HepG2 (cell line): ENCODE data around the gene CHKA. TPM values are rescaled to one million over a fixed set of nuclear protein-coding genes. Genes with fewer than 3 reads are reported as not detected.

Experiments used
- AHR ChIP-seq: IDR thresholded peaks from 2 replicates; pipeline ENCODE4 v1.6.1; 2018; ENCODE audit warnings: missing genetic modification reagents, missing compliant biosample characterization
- BCL6 ChIP-seq: IDR thresholded peaks from 2 replicates; pipeline ENCODE4 v1.6.1; 2016; ENCODE audit warnings: missing genetic modification reagents, missing compliant biosample characterization
- HNRNPH1 ChIP-seq: fragments of 200-400 bp; formaldehyde crosslinking; optimal IDR thresholded peaks from 2 replicates; pipeline ENCODE3; 2017; ENCODE audit warnings: mild to moderate bottlenecking, low read depth, low read length
- KDM1A ChIP-seq: IDR thresholded peaks from 2 replicates; pipeline ENCODE4 v1.6.1; 2016; ENCODE audit warnings: missing compliant biosample characterization
- MEIS1 ChIP-seq: sonication (generic); formaldehyde crosslinking; IDR thresholded peaks from 2 replicates; pipeline ENCODE4 v1.9.0; 2021; ENCODE audit warnings: mild to moderate bottlenecking, missing genetic modification reagents, moderate library complexity, borderline replicate concordance
- TSC22D2 ChIP-seq: sonication (generic); formaldehyde crosslinking; IDR thresholded peaks from 2 replicates; pipeline ENCODE4 v1.5.1; 2020; ENCODE audit warnings: missing genetic modification reagents, mild to moderate bottlenecking, borderline replicate concordance
- ZNF30 ChIP-seq: sonication (generic); formaldehyde crosslinking; IDR thresholded peaks from 2 replicates; pipeline ENCODE4 v1.5.0; 2020; ENCODE audit warnings: mild to moderate bottlenecking, missing genetic modification reagents
- ZNF468 ChIP-seq: sonication (generic); formaldehyde crosslinking; IDR thresholded peaks from 2 replicates; pipeline ENCODE4 v1.8.0; 2022; ENCODE audit warnings: mild to moderate bottlenecking, moderate library complexity, missing genetic modification reagents
- ZNF496 ChIP-seq: sonication (generic); formaldehyde crosslinking; IDR thresholded peaks from 2 replicates; pipeline ENCODE4 v1.8.1; 2023; ENCODE audit warnings: mild to moderate bottlenecking, moderate library complexity, missing genetic modification reagents; ENCODE audit not compliant: insufficient replicate concordance
- ZNF768 ChIP-seq: sonication (generic); formaldehyde crosslinking; IDR thresholded peaks from 2 replicates; pipeline ENCODE4 v1.4.0; 2020; ENCODE audit warnings: missing genetic modification reagents
- ZNF850 ChIP-seq: sonication (generic); formaldehyde crosslinking; conservative IDR thresholded peaks from 2 replicates; pipeline ENCODE4 v1.9.0; 2021; ENCODE audit warnings: mild to moderate bottlenecking, missing genetic modification reagents
- polyA plus RNA-seq, 8 experiments: library from polyadenylated mRNA; depleted of rRNA in 3 of 8; stranded (reverse) in 7 of 8; unstranded in 1 of 8; fragments of >200 nt; fragmentation: Illumina TruSeq in 4 of 8; extraction: Trizol in 4 of 8; gene quantifications; 2 replicates each; pipeline versions ENCODE4 v1.2.1 to v1.2.3, GENCODE V29; 2011 to 2016; ENCODE audit warnings: low read depth in 4 of 8, missing spikeins in 1 of 8, mixed read lengths in 1 of 8; ENCODE audit not compliant: insufficient read depth in 1 of 8
- total RNA-seq, 5 experiments: library from RNA; depleted of rRNA; stranded (reverse); fragments of >200 nt; fragmentation: Illumina TruSeq; extraction: Trizol; gene quantifications; 2 replicates each; pipeline ENCODE4 v1.2.3, GENCODE V29; 2016; ENCODE audit warnings: low read depth in 1 of 5
- TF ChIP-seq, protein P1 (sequence below): sonication (generic); formaldehyde crosslinking; IDR thresholded peaks from 2 replicates; pipeline ENCODE4 v1.5.0; 2020; ENCODE audit warnings: missing genetic modification reagents
- TF ChIP-seq, protein P2 (sequence below): sonication (generic); formaldehyde crosslinking; IDR thresholded peaks from 2 replicates; pipeline ENCODE4 v1.4.0; 2020; ENCODE audit warnings: missing genetic modification reagents, borderline replicate concordance
- TF ChIP-seq, protein P3 (sequence below): sonication (generic); formaldehyde crosslinking; IDR thresholded peaks from 2 replicates; pipeline ENCODE4 v1.8.0; 2022; ENCODE audit warnings: missing genetic modification reagents, mild to moderate bottlenecking, moderate library complexity, borderline replicate concordance
- TF ChIP-seq, protein P4 (sequence below): IDR thresholded peaks from 2 replicates; pipeline ENCODE4 v1.6.1; 2016; ENCODE audit warnings: missing biosample characterization, missing genetic modification reagents, low read depth
- TF ChIP-seq, protein P5 (sequence below): sonication (generic); formaldehyde crosslinking; IDR thresholded peaks from 2 replicates; pipeline ENCODE4 v1.5.0; 2020; ENCODE audit warnings: missing genetic modification reagents, mild to moderate bottlenecking, borderline replicate concordance
- TF ChIP-seq, protein P6 (sequence below): sonication (generic); formaldehyde crosslinking; IDR thresholded peaks from 2 replicates; pipeline ENCODE4 v1.8.0; 2022; ENCODE audit warnings: mild to moderate bottlenecking, missing genetic modification reagents, borderline replicate concordance

Gene CHKA
- total and polyA plus RNA-seq, 2 of the 13 experiments (the other 11 are each of a cell fraction or from before 2014, with no cell fraction given): 71.6 to 92.7 TPM

DNA sequence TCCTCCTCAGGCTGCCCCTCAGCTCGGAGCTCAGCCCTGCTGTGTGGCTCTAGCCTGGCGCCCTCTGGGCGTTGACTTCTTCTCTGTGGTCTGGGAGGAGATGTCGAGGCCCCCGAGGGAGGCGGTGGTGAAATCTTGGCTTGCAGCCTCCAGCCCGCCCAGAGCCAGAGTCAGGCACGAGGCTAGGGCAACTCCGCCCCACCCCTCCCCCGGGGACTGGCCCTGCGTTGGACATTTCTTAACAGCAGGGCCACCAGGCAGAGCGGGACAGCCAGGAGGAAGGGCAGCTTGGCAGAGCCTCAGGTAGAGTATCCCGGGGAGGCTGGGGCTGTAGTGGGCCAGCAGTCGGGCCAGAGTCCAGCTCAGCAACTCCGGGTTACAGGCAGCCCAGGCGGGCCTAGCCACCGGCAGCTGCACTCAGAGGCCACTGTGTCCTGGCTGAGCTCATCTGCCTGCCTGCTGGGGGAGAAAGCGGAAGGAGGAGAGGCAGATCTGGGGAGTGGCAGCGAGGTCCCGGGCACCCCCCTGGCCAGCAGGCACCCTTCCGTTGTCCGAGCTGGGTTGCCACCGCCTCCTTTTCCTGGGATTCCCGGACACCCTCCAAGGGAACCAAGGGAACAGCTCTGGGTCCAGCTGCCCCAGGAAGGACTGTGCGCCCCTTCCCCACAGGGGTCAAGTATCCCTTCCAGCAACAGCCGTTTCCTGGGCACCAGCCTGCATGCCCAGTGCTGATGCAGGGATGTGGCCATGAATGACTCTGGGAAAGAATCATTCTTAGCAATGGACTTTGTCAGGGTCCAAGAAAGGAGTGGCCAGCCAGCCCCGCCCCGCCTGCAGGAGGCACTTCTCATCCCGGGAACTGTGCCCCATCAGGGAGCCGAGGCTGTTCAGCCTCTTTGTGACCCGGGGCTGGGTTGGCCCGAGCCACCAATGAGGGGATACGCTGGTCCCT lies 110.8 kb downstream of the CHKA start, which contains the start of gene ALDH3B1 (continued):
- TF ChIP-seq, protein P1, sequence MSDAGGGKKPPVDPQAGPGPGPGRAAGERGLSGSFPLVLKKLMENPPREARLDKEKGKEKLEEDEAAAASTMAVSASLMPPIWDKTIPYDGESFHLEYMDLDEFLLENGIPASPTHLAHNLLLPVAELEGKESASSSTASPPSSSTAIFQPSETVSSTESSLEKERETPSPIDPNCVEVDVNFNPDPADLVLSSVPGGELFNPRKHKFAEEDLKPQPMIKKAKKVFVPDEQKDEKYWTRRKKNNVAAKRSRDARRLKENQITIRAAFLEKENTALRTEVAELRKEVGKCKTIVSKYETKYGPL (CRISPR knock-in tag): no peak
- TF ChIP-seq, protein P2, sequence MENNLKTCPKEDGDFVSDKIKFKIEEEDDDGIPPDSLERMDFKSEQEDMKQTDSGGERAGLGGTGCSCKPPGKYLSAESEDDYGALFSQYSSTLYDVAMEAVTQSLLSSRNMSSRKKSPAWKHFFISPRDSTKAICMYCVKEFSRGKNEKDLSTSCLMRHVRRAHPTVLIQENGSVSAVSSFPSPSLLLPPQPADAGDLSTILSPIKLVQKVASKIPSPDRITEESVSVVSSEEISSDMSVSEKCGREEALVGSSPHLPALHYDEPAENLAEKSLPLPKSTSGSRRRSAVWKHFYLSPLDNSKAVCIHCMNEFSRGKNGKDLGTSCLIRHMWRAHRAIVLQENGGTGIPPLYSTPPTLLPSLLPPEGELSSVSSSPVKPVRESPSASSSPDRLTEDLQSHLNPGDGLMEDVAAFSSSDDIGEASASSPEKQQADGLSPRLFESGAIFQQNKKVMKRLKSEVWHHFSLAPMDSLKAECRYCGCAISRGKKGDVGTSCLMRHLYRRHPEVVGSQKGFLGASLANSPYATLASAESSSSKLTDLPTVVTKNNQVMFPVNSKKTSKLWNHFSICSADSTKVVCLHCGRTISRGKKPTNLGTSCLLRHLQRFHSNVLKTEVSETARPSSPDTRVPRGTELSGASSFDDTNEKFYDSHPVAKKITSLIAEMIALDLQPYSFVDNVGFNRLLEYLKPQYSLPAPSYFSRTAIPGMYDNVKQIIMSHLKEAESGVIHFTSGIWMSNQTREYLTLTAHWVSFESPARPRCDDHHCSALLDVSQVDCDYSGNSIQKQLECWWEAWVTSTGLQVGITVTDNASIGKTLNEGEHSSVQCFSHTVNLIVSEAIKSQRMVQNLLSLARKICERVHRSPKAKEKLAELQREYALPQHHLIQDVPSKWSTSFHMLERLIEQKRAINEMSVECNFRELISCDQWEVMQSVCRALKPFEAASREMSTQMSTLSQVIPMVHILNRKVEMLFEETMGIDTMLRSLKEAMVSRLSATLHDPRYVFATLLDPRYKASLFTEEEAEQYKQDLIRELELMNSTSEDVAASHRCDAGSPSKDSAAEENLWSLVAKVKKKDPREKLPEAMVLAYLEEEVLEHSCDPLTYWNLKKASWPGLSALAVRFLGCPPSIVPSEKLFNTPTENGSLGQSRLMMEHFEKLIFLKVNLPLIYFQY (CRISPR knock-in tag): peak; percentile 94; the same call in 1 of the 2 replicates
- no peak for TF ChIP-seq KDM1A (CRISPR knock-in tag)
- TF ChIP-seq ZNF768: peak; percentile 59; the same call in 1 of the 2 replicates
- TF ChIP-seq, protein P3, sequence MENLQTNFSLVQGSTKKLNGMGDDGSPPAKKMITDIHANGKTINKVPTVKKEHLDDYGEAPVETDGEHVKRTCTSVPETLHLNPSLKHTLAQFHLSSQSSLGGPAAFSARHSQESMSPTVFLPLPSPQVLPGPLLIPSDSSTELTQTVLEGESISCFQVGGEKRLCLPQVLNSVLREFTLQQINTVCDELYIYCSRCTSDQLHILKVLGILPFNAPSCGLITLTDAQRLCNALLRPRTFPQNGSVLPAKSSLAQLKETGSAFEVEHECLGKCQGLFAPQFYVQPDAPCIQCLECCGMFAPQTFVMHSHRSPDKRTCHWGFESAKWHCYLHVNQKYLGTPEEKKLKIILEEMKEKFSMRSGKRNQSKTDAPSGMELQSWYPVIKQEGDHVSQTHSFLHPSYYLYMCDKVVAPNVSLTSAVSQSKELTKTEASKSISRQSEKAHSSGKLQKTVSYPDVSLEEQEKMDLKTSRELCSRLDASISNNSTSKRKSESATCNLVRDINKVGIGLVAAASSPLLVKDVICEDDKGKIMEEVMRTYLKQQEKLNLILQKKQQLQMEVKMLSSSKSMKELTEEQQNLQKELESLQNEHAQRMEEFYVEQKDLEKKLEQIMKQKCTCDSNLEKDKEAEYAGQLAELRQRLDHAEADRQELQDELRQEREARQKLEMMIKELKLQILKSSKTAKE (CRISPR knock-in tag): no peak
- TF ChIP-seq MEIS1 (CRISPR knock-in tag): no peak; the same call in 1 of the 2 replicates
- no peak for TF ChIP-seq ZNF850 (CRISPR knock-in tag)
- TF ChIP-seq HNRNPH1: no peak
- TF ChIP-seq ZNF496: no peak
- no peak; the same call in 1 of the 2 replicates for TF ChIP-seq AHR
- TF ChIP-seq, protein P4, sequence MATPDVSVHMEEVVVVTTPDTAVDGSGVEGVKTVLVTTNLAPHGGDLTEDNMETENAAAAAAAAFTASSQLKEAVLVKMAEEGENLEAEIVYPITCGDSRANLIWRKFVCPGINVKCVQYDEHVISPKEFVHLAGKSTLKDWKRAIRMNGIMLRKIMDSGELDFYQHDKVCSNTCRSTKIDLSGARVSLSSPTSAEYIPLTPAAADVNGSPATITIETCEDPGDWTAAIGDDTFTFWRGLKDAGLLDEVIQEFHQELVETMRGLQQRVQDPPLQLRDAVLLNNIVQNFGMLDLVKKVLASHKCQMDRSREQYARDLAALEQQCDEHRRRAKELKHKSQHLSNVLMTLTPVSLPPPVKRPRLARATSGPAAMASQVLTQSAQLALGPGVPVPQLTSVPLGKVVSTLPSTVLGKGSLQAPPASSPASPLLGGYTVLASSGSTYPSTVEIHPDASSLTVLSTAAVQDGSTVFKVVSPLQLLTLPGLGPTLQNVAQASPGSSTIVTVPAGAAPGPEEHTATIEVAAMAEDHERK (CRISPR knock-in tag): no peak
- TF ChIP-seq, protein P5, sequence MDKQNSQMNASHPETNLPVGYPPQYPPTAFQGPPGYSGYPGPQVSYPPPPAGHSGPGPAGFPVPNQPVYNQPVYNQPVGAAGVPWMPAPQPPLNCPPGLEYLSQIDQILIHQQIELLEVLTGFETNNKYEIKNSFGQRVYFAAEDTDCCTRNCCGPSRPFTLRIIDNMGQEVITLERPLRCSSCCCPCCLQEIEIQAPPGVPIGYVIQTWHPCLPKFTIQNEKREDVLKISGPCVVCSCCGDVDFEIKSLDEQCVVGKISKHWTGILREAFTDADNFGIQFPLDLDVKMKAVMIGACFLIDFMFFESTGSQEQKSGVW (CRISPR knock-in tag): no peak
- TF ChIP-seq, protein P6, sequence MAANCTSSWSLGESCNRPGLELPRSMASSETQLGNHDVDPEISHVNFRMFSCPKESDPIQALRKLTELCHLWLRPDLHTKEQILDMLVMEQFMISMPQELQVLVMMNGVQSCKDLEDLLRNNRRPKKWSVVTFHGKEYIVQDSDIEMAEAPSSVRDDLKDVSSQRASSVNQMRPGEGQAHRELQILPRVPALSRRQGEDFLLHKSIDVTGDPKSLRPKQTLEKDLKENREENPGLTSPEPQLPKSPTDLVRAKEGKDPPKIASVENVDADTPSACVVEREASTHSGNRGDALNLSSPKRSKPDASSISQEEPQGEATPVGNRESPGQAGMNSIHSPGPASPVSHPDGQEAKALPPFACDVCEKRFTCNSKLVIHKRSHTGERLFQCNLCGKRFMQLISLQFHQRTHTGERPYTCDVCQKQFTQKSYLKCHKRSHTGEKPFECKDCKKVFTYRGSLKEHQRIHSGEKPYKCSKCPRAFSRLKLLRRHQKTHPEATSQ (CRISPR knock-in tag): no peak
- TF ChIP-seq TSC22D2 (CRISPR knock-in tag): no peak
- TF ChIP-seq ZNF30: peak; percentile 38; the same call in 1 of the 2 replicates
- TF ChIP-seq ZNF468 (CRISPR knock-in tag): peak; percentile 87; the same call in 1 of the 2 replicates
- peak; percentile 25 for TF ChIP-seq BCL6 (CRISPR knock-in tag)
